D721Med (cell line): Measurements from ENCODE around the gene SNRNP40.

ENCODE experiments used
- DNase-seq: peaks from one replicate; pipeline ENCODE4 v3.0.0; 2011; ENCODE audit warnings: low spot score; ENCODE audit not compliant: insufficient read length
- FAIRE-seq: peaks from 2 replicates; lab custom pipeline; 2011; peaks lifted over from hg19 to GRCh38; lab: Jason Lieb, UNC
- TF ChIP-seq, protein P1 (sequence below): IDR thresholded peaks from 2 replicates; pipeline ENCODE4 v1.5.1; 2012; ENCODE audit warnings: mild to moderate bottlenecking, control low read depth; ENCODE audit not compliant: insufficient read depth; ENCODE audit errors: missing control alignments

The SNRNP40 gene

DNA sequence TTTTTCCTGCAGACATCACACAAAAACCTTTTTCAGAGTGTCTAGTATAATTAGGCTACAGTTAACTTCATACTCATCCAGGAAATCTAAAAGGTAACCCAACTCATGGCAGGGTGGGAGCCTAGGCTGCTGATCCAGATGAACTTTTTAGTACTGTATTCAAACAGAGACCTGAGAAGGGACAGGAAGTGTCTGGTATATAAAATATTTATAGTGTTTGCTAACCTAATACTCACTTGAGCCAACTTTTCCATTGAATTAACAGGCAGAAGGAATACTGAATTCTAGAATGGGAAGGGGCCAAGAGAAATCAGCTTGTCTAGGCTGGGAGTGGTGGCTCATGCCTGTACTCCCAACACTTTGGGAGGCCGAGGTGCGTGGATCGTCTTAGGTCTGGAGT lies 34.7 kb downstream of the SNRNP40 start:
- DNase-seq (no peak), FAIRE-seq (no peak)
- TF ChIP-seq, protein P1, sequence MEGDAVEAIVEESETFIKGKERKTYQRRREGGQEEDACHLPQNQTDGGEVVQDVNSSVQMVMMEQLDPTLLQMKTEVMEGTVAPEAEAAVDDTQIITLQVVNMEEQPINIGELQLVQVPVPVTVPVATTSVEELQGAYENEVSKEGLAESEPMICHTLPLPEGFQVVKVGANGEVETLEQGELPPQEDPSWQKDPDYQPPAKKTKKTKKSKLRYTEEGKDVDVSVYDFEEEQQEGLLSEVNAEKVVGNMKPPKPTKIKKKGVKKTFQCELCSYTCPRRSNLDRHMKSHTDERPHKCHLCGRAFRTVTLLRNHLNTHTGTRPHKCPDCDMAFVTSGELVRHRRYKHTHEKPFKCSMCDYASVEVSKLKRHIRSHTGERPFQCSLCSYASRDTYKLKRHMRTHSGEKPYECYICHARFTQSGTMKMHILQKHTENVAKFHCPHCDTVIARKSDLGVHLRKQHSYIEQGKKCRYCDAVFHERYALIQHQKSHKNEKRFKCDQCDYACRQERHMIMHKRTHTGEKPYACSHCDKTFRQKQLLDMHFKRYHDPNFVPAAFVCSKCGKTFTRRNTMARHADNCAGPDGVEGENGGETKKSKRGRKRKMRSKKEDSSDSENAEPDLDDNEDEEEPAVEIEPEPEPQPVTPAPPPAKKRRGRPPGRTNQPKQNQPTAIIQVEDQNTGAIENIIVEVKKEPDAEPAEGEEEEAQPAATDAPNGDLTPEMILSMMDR: no peak

DNA sequence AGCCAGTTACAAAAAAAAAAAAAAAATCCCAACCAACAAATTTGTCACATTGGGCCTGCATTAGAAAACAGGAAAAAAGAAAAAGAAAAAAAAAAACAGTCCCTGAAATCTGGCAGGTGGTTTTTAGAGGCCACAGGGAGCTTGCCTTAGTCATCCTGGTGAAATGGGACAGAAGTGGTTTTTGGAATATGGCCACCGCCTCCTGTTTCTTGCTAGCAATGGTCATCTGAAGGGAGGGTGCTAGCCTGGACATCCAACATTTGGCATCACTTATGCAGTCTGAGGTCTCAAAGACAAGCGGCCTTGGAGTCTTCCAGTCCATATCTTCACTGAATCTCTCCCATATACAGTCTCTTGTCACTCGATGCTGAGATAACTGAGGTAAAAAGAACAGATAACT lies 36.8 kb downstream of the SNRNP40 start:
- FAIRE-seq (no peak), DNase-seq (no peak)
- TF ChIP-seq, protein P1: no peak

DNA sequence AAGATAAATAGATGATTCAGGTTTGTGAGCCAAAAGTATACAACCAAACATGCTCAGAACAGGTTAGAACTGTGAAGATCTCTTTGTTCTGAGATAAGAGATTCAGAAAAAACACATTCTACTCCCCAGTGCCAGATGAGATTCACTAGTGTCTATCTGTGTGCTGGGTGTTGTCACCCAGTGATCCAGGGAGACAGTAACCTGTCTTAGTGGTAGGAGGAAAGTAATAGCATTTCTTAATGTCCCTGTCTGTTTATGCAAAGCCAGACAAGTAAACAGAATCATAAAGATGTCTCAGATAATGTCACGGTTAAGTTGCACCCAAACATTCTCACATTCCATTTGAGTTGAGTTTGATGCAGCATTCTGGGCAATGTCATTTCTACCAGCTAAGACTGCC lies 38.0 kb downstream of the SNRNP40 start:
- FAIRE-seq: no peak
- DNase-seq: no peak

DNA sequence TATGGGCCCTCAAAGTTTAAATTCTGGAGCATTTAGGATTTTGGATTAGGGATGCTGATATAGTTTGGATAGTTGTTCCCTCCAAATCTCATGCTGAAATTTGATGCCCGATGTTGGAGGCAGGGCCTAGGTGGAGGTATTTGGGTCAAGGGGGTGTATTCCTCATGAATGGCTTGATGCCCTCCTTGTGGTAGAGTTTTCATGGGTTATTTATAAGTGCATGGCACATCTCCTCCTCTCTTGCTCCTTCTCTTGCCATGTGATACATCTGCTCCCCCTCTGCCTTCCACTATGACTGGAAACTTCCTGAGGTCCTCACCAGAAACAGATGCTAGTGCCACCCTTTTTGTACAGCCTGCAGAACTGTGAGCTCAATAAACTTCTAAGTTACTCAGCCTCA lies 39.4 kb downstream of the SNRNP40 start:
- no peak for FAIRE-seq
- TF ChIP-seq, protein P1: no peak
- no peak for DNase-seq

More for the DNA sequence above, 38.0 kb downstream of the SNRNP40 start:
- TF ChIP-seq, protein P1: no peak

DNA sequence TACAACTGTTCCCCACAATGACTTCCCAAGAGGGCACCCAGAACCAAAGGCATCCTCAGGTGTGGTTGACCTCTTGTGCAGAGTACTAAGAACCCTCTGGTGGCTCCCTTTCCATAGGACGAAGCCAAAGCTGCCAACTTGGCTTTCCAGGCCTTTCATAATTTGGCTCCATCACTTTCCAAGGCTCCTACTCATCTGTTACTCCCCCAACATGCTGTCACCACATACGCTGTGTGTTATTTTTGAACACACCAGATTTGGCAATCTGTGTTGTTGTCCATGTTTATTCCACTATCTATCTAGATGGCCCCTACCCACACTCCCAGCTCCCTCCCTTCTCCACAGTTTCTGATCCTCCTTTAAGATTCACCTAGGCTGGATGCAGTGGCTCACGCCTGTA lies 46.7 kb downstream of the SNRNP40 start:
- DNase-seq (no peak), FAIRE-seq (no peak)
- TF ChIP-seq, protein P1: no peak

DNA sequence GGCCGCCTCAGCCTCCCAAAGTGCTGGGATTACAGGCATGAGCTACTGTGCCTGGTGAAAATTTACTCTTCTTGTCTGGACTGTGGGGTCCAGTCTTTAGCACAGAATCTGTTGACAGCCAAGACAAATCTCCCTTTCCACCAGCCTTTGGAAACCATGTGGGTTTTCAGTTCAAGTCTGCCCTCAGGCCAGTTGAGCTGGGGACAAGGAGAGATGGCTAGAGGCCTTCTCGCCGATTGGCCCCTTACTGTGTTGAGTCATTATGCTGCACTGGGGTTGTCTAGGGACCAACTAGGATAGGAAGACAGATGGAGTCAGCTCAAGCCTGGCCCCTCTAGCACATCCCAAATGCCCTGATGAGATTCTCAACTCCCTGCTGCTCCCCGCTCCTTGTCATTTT lies 48.3 kb downstream of the SNRNP40 start:
- FAIRE-seq: no peak
- DNase-seq: no peak
- TF ChIP-seq, protein P1: no peak

DNA sequence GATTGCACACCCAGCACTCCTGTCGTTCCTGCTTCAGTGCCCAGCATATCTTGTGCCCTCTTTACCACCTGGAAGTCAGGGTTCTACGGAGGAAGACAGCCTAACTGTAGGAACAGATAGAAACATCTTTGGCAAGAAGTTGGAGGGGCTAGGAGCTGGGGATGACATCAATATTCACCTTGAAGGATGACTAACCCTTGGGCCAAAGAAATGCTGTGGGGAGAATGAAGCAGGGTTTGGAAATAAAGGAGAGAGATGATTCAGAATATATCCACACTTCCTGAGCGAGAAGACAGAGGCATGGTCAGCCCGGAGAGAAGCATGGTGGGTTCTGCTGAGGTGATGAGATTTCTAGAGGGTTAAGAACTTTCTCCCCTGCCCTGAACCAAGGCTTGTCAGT lies 52.3 kb downstream of the SNRNP40 start:
- DNase-seq (no peak), FAIRE-seq (no peak)

More for the DNA sequence above, 52.3 kb downstream of the SNRNP40 start:
- TF ChIP-seq, protein P1: no peak
